ENCODE measurements around the gene TNPO3.

TNPO3 gene

DNA sequence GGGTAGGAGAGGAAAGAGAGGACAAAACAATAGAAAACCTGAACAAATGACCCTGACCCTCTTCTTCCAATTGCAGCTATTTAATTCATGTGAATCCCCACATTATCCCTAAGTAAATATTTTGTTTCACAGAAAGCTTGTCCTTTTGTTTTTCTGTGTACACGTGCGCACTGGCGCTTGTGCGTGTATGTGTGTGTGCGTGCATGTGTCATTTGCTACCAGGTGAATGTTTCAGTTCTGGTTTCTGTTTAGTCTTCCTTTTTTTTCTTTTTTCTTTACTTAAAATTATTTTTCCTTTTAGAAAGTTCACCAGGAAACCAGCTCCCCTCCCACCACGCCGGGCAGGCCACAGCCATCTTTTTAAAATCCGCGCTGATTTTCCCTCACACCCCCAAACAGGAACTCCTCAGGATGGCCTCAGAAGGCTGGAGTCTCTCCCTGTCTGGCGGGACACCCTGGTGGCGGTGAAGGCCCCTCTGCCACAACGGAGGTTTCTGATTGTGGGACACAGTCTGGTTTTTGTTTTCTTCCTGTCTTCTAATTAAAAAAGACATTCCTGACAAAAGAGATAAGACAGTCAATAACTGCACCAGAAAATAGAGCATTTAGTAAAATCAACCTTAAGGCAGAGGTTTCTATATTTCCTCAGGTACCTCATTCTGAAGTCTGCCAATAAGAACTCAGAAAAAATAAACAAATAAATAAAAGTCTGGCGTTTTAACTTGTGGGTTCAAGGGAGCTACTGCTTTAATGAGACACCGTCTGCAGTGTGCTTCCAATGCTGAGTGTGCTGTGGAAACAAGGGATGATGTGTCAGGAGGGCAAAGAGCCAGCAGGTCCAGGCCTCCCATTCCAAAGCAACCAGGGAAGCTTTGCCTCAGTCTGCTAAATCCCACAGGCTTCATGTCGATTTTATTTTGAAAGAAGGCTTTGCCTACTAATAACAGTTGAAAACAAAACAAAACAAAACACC, 99.8 kb downstream of the TNPO3 start:
- no peak for DNase-seq

DNA sequence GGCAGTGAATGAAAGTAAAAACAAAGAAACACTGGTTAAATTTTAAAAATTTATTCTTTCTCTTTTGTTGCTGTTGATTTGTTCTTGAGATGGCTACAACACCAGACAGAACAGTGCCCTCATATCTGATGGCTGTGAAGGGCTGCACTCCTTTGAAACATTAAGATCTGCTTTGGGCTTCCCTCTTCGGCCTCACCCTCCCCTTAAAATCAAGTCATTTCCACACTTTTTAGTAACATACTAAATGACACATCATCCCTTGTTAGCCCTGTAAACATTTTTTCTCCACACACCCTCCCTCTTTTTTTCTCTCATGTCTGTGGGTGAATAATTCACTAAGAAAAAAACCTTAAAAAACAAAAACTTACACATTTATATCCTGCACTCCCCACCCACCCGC, 100.8 kb downstream of the TNPO3 start:
- no peak for DNase-seq

DNA sequence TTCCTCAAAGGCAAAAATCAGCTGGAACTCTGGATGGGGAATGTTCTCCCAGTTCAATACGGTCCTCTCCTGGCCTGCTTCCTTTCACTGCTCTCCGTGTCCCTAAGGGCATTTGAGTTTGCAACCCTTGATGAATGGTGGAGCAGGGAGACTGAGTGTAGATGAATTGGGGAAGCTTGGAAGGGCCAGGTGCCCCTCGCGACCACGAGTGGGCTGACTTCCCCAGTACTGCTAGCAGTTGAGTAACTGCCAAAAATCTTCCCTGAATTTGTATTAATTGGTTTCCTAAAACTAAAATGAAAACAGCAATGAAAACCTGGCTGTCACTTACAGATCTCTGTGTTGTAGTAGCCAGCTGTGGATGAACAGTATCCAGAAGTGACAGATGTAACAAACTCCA, 103.6 kb downstream of the TNPO3 start:
- no peak for DNase-seq

DNA sequence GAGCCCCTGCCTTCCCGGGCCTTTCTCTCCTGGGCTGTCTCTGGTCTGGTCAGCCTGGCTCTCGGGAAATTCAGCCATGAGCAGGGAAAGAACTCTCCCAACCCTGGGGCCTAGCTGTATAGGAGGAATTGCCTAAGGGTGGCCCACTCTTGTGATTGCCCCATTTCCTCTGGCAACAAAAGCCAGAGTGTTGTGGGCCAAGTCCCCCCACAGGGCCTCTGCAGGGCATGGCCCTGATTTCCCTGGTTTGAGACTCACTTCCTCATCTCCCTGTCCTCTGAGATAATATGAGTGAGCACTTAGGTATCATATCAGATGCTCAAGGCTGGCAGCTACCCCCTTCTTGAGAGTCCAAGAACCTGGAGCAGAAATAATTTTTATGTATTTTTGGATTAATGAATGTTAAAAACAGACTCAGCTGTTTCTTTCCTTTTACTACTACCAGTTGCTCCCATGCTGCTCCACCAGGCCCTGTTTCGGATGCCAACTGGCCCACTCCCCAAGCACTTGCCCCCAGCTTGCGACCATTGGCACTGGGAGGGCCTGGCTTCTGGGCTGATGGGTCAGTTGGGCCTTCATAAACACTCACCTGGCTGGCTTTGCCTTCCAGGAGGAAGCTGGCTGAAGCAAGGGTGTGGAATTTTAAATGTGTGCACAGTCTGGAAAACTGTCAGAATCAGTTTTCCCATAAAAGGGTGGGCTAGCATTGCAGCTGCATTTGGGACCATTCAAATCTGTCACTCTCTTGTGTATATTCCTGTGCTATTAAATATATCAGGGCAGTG, 105.7 kb downstream of the TNPO3 start:
- DNase-seq, result no peak

DNA sequence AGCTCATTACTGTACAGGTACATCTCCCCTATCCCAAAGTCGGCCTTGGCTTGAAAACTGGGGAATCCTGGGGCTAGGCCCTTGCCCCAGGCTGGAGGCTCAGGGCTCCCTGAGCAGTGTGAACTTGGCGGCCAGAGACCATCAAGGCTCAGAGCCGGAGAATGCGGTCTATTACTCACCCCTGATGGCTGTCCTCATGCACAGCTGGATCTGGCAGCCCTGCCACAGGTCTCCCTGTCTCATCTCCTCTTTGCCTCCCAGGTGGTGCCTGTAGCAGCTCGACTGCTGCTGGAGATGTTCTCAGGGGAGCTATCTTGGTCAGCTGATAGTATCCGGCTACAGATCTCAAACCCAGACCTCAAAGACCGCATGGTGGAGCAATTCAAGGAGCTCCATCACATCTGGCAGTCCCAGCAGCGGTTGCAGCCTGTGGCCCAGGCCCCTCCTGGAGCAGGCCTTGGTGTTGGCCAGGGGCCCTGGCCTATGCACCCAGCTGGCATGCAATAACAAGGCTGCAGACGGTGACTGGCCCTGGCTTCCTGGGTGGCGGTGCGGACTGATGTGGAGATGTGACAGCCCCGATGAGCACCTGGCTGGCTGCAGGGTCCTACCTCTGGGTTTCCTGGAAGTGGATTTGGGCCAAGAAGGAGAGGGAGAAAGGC, 106.5 kb downstream of the TNPO3 start:
- no peak for DNase-seq

DNA sequence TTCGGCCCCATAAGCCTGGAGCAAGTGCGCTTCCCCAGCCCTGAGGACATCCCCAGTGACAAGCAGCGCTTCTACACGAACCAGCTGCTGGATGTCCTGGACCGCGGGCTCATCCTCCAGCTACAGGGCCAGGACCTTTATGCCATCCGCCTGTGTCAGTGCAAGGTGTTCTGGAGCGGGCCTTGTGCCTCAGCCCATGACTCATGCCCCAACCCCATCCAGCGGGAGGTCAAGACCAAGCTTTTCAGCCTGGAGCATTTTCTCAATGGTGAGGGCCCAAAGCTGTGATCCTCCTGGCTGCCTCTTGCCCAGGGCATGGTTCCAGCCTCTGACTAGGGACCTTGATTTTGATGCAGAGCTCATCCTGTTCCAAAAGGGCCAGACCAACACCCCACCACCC, 107.1 kb downstream of the TNPO3 start:
- DNase-seq, result no peak

DNA sequence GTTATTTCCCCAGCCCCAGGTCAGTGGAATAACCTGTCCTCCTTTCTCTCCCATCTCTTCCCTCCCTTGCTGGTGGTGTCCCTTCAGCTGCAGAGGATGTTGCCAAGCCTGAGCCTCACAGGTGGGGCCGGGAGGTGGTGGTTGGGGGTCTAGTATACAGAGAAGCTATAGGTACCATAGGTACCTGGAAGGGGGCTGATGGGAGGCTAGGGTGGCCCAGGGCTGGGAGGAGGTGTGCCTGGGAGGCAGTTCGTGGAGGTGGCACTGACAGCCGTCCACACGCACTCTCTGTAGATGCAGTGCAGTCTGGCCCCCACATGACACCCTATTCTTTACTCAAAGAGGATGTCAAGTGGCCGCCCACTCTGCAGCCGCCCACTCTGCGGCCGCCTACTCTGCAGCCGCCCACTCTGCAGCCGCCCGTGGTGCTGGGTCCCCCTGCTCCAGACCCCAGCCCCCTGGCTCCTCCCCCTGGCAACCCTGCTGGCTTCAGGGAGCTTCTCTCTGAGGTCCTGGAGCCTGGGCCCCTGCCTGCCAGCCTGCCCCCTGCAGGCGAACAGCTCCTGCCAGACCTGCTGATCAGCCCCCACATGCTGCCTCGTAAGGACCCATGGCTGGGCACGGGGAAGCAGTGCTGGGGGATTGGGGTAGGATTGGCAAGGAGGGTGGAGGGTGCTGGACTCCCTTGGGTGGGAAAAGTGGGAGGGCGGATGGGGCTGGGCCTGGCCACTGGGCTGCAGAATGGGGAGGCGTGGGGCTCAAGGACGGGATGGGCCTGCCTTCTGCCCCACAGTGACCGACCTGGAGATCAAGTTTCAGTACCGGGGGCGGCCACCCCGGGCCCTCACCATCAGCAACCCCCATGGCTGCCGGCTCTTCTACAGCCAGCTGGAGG, 107.7 kb downstream of the TNPO3 start:
- DNase-seq, result no peak

DNA sequence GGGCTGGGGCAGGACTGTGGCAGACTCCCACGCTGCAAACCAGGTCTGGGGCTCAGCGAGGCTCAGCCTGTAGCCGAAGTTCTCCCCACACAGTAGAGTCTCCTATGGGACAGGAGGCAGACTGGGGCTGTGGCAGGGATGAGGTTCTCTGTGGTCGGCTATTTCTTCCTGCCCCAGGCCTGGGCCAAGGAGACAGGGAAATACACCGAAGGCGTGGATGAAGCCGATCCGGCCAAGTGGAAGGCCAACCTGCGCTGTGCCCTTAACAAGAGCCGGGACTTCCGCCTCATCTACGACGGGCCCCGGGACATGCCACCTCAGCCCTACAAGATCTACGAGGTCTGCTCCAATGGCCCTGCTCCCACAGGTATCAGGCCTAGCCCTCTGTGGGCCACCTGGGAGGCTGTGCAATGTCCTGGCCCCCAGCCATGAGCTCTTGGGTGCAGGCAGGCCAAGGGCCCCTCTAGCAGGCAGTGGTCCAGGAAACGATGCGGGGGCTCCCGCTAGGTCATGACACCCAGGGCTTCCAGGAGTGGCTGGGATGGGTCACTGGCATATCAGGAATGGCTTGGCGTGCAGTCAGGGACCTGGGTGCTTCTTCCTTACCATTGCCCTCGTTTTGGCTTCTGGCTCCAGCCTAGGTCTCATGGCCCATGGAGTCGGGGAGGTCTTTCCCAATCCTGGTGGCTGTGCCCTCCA, 109.1 kb downstream of the TNPO3 start:
- no peak for DNase-seq

DNA sequence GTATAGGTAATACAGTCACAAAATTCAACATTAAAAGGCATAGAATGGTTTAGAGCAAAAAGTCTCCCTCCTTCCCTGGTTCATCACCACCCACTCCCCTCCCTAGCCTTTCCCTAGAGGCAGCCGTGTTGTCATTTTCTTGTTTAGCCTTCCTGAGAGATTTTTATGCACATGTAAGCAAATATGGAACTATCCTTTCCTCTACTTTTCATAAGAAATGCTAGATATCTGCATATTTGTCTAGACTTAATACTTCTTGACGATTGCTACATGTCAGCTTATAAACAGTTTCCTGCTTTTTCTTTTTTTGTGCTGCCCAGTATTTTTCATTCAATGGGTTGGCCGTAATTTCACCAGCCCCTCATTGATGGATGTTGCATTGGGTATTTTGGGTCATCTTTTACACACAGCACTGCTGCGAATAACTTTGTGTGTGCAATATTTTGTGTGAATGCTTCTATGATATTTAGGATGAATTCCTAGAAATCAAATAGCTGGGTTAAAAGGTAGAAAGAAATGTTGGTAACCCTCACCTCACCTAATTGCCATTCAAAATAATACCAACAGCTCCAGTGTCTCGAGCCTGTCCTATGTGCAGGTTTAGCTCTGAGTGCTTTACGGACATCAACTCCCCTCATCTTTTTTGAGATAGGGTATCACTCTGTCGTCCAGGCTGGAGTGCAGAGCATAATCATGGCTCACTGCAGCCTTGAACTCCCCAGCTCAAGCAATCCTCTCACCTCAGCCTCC, 110.2 kb downstream of the TNPO3 start:
- no peak for DNase-seq

DNA sequence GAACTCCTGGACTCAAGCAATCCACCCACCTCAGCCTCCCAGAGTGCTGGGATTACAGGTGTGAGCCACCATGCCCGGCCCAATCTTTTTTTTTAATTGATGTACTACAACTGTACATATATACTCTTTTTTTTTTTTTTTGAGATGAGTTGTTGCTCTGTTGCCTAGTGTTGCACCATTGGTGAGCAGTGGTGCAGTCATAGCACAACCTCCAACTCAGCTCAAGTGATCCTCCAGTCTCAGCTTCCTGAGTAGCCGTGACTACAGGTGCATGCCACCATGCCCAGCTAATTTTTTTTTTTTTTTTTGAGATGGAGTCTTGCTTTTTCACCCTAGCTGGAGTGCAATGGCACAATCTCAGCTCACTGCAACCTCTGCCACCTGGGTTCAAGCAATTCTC, 111.7 kb downstream of the TNPO3 start:
- DNase-seq, result peak; percentile 45

DNA sequence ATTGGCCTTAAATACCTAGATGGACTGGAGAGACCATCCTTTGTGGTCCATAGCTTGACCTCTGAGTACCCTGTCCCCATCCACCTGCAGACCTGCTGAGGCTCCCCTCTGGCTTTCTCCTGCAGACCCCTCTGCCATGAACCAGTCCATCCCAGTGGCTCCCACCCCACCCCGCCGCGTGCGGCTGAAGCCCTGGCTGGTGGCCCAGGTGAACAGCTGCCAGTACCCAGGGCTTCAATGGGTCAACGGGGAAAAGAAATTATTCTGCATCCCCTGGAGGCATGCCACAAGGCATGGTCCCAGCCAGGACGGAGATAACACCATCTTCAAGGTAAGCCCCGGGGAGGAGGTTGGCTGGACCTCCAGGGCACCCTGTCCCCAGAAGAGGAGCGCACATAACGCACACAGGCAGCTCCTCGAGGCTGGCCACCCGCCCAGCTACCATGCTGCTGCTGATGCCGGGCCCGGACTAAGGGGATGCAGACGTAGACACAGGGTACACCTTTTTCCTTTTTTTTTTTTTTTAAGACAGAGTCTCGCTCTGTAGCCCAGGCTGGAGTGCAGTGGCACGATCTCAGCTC, 112.9 kb downstream of the TNPO3 start:
- DNase-seq, result no peak

DNA sequence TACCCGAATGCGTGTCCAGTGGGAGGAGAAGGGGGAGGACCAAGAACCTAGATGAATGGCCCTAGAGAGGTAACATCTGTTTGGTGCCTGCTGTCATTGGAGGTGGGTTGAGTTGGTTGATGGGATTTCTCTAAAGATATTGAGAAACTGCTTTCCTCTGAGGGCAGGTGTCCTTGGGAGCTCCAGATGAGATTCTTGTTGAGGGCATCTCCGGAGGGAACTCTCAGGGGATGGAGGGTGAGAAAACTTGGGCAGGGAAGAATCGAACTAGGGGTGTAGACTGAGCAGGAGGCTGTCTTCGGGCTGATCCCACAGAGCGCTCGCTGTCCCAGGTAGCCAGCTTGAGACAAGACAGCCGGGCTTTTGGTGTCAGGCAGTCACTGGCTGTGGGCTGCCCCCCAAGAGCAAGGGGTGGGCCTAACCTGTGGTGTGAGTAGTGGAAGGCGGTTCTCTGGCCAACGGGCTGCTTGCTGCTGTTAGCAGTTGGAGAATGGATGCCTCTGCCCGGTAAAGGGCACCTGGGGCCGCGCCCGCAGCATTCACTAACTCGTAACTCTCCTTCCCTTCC, 113.5 kb downstream of the TNPO3 start:
- DNase-seq, result no peak

DNA sequence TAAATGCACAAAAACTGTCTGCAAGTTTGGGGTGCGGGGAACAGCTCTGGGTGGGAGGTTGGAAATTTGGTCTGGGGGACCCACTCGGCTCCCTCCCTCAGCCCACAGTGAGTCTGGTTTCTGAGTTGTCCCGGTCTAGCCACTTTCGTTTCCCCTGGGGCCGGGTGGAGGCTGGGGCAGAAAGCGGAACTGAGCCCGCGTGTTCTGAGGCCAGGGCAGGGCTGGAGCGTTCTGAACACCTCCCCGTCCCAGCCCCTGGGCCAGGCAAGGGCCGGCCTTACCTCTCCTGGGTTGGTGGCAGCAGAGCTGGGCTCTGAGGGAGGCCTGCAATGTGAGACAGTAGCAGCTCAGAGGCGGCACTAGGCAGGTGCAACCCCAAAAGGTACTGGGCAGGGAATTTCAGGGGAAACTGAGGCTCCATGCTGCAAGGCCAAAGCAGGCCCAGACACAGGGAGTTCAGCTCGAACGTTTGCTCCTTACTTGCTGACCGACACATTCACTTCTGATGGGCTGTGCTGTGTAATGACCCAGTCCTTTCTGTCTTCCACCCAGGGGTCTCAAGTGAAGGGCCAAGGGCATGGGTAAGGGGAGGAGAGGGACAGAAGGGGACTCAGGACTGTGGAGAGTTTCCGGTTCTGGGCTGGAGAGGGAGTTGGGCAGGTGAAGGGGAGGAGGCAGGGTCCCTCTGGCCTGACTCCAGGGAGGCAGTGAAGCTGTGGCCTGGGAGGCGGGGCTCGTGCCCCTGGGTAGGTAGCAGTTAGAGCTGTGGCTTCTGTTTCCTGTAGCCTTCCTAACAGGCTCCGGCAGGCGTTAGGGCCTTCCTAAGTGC, 114.2 kb downstream of the TNPO3 start:
- DNase-seq, result peak; percentile 60

DNA sequence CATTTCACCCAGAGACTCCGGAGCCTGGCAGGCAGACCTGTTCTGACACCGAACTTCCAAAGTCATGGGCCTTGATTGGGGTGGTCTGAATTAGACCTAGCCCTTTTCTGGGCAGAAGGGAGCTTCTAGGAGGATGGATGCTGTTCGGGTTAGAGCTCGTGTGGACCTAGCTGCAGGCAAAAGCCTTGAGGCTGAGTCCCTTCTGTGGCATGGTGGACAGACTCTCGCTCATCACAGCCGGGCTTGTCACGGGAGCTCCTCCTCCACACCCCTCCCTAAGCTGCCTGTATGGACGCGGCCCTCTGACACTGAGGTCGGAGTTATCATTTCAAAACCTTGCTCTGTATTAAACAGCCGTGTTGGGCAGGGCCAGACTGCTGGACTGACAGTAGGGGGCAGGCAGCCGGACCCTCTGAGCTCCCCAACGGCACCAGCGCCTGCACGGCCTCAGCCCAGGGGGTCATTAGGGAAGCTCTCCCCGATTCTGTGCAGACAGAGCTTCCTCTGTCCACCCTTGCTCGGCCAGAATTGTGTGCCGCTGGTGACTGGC, 115.0 kb downstream of the TNPO3 start:
- peak; percentile 23 for DNase-seq

DNA sequence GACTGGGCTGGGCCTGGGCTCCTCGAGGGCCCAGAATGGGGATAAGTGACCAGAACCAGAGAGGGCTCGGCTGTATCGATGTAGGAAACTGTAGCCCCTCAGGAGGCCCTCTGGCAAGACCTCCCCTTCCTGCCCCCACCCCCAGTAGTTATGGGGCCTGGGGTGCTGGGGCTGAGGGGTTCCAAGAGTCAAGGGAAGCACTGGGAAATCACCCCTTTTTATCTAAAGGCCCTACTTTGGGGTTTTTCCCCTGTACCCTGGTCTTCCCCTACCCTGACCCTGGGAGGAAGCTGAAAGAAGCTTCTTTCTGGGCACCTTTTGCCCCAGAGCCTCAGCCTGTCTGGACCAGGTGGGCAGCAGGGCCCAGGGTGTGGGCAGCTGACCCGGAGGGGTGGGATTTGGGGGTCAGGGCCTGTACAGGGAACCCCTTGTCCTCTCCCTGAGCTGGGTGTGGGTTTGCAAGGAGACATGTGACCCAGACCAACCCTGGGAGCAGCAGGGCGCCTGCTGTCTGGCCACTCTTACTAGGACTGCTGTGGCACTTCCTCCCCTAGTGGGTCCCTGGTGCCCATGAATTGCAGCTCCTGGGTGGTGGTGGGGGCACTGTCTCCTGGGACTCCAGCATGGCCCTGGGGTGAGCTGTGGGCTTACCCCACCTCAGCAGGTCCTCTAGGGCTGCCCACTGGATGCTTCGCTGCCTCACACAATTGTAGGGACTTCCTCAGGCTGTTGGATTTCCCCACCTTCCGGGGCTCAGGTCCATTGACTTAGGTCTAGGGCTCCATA, 115.6 kb downstream of the TNPO3 start:
- DNase-seq, result peak; percentile 30

DNA sequence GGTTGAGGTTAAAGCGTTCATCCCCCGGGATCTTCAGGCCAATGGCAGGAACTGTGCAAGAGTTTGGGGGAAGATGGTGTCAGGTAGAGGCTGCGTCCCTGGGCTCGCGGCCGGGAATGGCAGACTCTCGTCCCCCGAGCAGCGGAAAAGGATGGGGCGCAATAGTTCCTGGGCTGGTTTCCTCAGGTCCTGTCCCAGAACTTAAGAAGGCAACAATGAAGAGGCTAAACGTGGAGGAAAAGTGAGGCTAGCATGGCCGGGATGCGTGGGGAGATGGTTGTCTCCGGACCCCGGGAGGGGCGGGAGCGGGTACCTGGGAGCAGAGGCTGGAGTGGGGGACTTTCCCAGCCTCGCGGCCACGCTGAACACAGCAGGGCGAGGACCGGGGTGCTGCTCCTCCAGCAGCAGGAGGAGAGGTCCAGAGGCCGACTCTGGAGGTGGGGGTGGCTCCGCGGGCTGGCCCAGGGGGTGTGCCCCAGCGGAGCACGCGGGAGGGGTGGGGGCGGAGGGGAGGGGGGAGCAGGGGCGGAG, 116.3 kb downstream of the TNPO3 start:
- DNase-seq, result peak; percentile 48

DNA sequence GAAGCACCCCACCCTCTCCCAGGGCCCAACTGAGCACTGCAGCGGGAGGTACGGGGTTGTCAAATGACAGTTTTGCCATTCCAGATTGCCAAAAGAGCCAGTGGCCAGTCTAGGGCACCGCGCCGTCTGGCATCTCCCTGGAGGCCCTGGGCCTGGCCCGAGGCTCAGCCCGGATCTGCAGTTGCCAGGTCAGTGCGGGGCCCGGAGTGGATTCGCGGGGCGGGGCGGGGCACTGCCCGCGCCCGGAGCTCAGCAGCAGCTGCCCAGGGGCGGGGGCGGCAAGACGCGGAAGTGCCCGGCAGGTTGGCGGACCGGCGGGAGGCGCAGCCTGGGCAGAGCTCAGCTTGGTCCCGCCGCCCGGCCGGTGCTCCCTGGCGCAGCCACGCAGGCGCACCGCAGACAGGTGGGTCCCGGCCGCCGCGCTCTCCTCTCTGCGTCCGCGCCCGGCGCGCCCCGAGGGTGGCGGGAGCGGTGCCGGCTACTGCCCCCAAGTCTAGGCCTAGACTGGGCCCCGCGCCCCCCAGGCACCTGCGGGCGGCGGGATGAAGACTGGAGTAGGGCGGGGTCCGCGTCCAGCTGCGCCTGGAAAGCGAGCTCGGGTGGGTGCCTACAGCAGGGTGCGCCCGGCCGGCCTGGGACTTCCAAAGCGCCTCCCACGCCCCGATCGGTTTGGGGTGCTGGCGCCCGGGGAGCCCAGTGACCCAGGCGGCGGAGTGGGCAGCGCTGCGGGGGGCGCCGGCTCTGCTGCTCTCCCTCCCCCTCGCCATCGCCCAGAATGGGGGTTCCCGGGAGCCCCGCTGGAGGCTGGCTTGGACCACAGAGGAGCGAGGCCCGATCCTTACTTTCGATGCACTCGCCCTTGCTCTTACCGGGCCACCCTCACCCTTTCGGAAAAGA, 117.0 kb downstream of the TNPO3 start, which contains the start of gene IRF5:
Gene IRF5 (plus strand): TSS at position 281 of the 897 bp plus-strand sequence. CDS start 4,155 bp downstream, outside the sequence.
- peak; percentile 48 for DNase-seq

All from activated CD4-positive, alpha-beta T cell treated with anti-CD3 and anti-CD28 coated beads, Interleukin-2, Interleukin-6, amounts not matched to agents 100 ng/mL and 50 ng/mL, durations not matched to agents 16 hours and 8 hours (primary cell).